Myocyte (in vitro differentiated cells): ENCODE data around the gene RABEP2. TPM values are rescaled to one million over a fixed set of nuclear protein-coding genes. Genes with fewer than 3 reads are reported as not detected.
"Not testable (repeated sequence)": the region's sequence is repeated elsewhere in the genome, so short reads cannot be mapped to it uniquely, and the experiment has no call there.

Experiments
- DNase-seq: peaks from one replicate; pipeline ENCODE4 v3.0.0-alpha.2; 2012; ENCODE audit warnings: low read depth
- total RNA-seq: library from RNA; depleted of rRNA; stranded (reverse); fragments of >200 nt; gene quantifications from 2 replicates; pipeline ENCODE4 v1.2.3, GENCODE V29; 2014

RABEP2 gene
- total RNA-seq, 1 donor from 2014 or later = 41.5 TPM

DNA sequence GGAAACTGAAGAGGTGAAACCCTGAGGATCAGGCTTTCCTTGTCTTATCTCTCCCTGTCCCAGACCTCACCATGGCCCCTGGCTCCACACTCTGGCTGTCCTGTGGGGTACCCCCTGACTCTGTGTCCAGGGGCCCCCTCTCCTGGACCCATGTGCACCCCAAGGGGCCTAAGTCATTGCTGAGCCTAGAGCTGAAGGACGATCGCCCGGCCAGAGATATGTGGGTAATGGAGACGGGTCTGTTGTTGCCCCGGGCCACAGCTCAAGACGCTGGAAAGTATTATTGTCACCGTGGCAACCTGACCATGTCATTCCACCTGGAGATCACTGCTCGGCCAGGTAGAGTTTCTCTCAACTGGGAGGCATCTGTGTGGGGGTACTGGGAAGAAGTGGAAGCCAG lies 8.1 kb upstream of the RABEP2 start:
- no peak for DNase-seq

GRCh38 chr16:28932339-28933141 lies 7.5 kb upstream of the RABEP2 start:
- no peak for DNase-seq

GRCh38 chr16:28931801-28932225 lies 6.8 kb upstream of the RABEP2 start, which contains the start of gene CD19:
TSS of gene CD19 (plus strand) at chr16:28931971. CDS start at chr16:28932001, 30 bp downstream.
- no peak for DNase-seq

DNA sequence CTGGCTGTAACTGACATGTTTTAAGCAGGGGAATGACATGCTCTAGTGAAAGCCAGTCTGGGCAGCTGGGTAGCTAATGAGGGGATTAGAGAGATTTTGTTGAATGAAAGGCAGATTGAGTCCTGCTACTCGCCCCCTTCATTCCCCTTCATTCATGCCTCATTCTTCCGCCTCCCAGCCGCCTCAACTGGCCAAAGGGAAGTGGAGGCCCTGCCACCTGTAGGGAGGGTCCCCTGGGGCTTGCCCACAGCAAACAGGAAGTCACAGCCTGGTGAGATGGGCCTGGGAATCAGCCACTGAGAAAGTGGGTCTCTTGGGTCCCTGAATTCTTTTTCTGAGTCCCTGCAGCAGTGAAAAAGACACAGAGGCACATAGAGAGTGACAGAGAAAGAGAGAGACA lies 5.6 kb upstream of the RABEP2 start:
- no peak for DNase-seq

DNA sequence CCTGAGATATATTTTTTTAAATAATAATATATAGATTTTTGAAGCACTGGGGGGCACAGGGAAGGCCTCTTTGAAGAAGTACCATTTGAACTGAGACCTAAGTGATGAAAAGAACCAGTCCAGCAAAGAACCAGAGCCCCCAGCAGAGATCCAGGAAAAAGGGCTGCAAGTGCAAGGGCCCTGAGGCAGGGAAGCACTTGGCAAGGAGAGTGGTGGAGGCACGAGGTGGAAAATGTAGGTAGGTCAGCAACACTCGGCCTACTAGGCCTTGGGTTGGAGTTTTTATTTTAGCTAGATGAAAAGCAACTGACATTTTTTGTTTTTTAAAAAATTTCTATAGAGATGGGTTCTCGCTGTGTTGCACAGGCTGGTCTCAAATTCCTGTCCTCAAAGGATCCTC lies 5.2 kb upstream of the RABEP2 start:
- DNase-seq = no peak

DNA sequence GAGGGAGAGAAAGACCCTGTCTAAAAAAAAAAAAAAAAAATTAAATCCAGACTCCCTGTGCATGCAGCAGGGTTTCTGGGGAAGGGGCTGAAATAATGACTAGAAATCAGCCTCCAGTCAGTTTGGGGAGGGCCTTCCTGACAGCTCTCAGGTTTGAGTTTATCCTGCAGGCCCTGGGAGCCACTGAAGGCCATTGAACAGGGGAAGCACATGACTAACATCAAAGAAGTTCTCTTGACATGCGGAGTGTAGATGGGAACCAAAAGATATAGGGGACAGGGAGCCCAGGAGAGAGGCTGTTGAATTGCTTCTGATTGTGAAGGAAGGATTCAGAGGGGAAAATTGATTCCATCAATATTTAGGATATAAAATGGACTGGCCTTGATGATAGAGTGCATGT lies 2.8 kb upstream of the RABEP2 start:
- DNase-seq = no peak

GRCh38 chr16:28926284-28926683 lies 1.2 kb upstream of the RABEP2 start:
- not testable (repeated sequence) for DNase-seq

DNA sequence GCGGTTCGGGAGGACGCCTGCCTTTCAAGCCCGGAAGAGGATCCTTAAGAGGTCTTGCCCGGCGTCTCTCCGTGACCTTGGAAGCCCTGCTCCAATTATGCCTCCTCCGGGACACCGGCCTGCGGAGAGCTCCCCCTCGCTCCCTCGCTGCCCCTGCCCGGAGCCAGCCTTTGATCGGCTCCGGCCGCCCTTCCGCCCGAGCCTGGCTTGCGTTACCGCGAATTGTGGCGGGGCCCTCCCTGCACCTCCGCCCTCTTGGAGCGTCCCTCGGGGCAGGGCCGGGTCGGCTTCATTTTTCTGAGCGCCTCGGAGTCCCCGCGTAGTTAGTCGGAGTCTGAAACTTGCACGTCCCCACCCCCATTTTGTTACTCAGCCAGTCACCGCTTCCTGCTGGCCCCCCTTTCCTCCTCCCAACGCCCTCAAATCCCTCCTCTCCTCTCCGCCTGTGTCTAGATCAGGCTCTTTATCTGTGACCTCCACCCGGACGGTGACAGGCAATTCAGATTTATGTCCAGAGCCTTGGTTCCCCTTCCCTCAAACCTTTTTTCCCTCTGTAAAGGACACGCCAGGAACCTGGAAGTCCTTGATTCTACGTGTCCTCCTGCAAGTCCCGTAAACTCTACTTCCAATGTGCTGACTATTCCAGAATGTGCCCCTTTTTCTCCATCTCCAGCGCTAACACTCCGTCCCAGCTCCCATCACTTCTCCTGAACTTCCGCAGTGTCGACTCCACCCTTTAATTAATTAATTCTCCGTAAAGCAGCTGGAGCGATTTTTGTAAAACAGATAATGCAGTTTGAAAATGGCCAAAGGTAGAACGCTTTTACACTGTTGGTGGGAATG lies 569 bp upstream of the RABEP2 start:
- peak; percentile 80 for DNase-seq

- no peak for DNase-seq
Measured at GRCh38 chr16:28924399-28924761, 658 bp downstream of the RABEP2 start.

GRCh38 chr16:28923652-28924398 lies 1.2 kb downstream of the RABEP2 start:
- DNase-seq = no peak

GRCh38 chr16:28923231-28923587 lies 1.8 kb downstream of the RABEP2 start:
- no peak for DNase-seq

GRCh38 chr16:28918698-28919097 lies 6.3 kb downstream of the RABEP2 start:
- no peak for DNase-seq

GRCh38 chr16:28917095-28917494 lies 7.9 kb downstream of the RABEP2 start:
- no peak for DNase-seq

DNA sequence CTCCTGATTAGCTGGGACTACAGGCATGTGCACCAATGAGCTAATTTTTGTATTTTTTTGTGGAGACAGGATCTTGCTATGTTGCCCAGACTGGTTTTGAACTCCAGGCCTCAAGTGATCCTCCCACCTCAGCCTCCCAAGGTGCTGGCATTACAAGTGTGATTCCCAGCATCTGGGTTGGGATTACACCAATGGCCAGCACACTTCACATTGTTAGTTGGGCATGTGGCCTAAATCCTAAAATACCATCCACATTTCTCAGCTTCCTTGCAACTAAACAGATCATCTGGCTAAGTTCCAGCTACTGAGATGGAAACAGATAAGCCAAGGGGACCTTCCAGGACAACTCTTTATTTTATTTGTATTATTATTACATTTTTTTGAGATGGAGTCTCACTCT lies 9.9 kb downstream of the RABEP2 start:
- no peak for DNase-seq

GRCh38 chr16:28913946-28914724 lies 10.9 kb downstream of the RABEP2 start:
- no peak for DNase-seq

DNA sequence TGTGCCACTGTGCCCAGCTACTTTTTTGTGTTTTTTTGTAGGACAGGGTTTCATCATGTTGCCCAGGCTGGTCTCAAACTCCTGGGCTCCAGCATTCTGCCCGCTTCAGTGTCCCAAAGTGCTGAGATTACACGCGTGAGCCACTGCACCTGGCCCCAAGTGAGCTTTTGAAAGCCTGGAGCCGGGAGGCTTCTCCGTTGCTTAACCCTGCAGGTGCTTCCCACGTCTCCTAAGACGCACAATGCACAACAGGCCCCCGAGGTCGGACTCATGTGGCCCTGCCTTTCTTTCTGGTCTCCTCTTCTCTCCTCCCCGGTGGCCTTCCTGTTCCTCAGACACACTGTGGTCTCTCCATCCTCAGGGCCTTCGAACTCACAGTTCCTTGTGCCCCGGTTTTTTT lies 12.5 kb downstream of the RABEP2 start:
- DNase-seq = no peak

- DNase-seq = peak; percentile 22
Measured at GRCh38 chr16:28910086-28911031, 14.7 kb downstream of the RABEP2 start.

DNA sequence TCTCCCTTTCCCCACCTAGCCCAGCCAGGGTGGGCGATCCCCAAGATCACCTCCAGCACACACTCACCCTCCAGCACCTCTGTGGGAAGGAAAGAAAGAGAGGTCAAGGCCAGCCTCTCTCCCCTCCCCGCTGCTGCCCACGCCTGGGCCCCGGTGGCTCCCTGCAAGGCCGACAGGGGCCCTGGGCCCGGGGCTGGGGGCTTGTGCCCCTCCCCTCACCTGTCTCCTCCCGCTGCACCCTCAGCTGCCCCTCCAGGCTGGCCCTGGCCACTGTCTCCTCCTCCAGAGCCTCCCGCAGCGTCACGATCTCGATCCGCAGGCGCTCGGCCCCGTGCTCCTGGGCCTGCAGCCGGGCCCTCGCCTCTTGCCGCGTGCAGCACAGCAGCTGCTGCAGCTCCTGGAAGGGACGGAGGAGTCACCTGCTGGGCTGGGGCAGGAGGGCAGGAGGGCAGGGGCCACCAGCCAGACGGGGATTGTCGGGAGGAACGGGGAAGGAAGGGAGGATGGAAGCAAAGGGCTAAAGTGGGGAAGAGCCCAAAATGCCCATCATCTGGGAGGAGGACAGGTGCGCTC lies 19.2 kb downstream of the RABEP2 start:
- no peak for DNase-seq

DNA sequence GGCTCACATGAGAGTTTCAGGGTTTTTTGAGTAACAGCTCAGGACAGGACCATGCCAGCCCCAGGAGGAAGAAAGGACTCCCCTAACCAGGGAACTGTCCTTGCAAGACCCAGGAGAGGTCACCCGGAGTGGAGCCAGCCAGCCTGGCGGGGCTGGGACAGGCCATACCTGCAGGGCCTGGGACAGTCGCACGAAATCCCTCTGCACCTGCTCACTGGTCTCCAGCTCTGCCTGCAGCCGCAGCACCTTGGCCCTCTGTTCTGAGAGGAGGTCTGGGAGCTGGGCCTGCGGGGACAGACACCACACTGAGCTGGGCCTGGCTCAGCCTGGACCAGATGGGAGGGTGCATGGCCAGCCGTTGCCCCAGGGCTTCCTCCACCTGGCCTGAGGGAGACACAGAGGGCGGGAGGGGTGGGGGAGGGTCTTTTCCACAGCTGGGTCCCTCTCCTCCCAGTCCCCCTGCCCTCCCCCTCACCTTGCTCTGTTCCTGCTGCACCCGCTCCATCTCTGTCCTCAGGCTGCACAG lies 19.7 kb downstream of the RABEP2 start:
- no peak for DNase-seq
